NCI-H2227 treated with DMSO at 0.1 percent for 48 hours (cell line): ENCODE measurements around the gene INPP5J.
"Not testable (repeated sequence)": the region's sequence is repeated elsewhere in the genome, so short reads cannot be mapped to it uniquely, and the experiment has no call there.

Experiments
- DNase-seq: peaks from one replicate; lab custom pipeline; 2025; lab: John Stamatoyannopoulos, UW

Gene INPP5J

DNA sequence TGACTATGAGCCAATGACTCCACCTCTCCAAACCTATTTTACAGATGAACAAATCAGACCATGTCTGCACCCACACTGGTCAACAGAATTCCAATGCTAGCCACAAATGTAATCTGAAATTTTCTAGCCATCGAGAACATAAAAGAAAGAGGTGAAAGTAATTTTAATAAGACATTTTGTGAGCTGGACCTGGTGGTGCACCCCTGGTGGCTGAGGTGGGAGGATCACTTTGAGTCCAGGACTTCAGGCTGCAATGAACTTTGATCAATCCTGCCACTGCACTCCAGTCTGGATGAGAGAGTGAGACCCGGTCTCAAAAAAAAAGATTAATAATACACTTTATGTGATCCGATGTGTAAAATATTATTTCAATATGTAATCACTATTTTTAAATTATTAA, 27.8 kb downstream of the INPP5J start:
- DNase-seq: no peak

DNA sequence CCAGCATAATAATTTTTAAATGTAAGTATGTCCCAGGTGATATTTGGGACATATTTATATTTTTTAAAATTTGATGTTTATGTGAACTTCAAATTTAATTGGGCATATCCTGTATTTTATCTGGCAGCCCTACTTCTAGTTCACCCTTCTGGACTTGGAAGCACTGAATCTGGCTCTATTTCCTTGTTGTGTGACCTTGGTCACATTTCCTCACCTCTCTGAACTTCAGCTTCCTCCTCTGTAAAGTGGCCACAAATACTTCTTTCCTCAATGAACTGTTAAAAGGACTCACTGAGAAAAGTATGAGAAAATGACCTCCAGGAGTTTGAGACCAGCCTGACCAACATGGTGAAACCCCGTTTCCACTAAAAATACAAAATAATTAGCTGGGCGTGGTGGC, 29.1 kb downstream of the INPP5J start:
- DNase-seq: no peak

GRCh38 chr22:31153357-31153756, 30.6 kb downstream of the INPP5J start:
- DNase-seq: no peak

DNA sequence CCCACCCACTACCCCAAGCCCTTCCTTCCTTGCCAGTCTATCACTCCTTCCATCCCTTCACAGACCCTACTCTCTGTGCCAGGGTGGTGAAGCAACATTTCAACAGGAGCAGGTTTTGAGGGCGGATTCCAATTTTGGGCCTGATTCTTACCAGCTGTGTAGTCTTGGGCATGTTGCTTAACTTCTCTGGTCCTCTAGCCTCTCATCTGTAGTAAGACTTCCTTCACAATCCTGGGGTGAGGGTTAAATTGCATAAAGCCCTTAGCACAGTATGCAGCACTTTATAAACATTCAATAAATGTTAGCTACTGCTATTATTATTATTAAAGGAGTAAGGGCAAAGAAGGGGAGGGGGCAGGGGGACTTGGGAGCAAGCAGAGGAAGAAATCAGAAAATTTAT, 32.2 kb downstream of the INPP5J start:
- no peak for DNase-seq

DNA sequence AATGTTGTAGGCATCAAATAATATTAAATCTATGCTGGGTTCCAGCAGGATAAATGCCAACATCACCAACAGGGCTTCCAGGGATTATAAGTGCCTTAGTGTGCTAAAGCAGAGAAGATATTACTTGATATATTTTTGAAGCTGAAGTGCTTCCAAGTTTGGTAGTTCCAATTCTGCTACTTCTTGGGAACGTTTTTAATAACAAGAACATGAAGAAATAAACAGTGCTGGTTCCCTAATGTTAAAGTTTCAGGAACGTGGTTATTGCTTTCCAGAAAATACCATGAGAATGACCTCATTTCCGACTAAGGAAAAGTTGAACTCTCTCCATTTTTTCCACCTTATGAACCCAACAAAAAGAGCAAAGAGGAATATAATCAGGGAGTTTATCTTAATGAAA, 32.7 kb downstream of the INPP5J start:
- DNase-seq: no peak

DNA sequence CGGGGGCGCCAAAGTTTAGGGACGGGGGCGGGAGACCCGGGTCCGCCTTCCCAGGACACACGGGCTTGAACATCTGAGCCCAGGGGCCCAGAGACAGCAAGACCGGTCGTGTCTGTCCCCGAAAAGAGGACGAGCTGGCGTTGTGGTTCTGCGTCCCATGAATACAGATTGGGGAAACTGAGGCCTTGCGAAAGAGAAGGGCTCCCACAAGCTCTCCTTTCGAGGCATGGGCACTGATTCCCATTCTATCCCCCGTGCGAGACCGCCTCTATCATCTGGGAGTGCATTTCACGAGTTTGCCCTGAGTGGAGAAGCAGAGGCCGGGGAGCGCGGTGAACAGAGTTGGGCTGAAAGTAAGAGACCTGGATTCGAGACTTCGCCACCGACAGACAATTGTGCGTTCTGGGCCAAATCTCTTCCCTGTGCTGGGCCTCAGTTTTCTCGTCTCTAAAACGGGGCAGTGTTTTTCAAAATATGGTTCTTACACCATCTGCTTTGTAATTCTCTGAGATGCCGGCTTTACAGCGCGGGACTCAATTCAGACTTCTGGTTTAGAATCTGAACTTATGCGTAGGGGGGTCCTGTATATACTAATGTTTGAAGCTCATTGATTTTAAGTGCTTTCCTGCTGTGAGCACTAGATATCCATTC, 37.7 kb downstream of the INPP5J start:
- DNase-seq: no peak

GRCh38 chr22:31161386-31161785, 38.6 kb downstream of the INPP5J start:
- no peak for DNase-seq

GRCh38 chr22:31162015-31162765, 39.4 kb downstream of the INPP5J start:
- DNase-seq: no peak

DNA sequence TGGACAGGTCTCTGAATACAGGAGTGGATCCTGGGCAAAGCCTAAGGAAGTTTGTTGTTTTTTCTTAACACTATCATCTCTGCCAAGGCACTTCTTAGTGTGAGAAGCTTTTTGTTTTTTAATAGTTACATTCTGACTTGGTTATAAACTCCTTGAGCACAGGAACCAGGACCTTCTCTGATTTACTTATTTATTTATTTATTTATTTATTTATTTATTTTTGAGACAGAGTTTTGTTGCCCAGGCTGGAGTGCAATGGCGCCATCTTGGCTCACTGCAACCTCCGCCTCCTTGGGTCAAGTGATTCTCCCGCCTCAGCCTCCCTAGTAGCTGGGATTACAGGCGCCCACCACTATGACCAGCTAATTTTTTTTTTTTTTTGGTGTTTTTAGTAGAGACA, 48.2 kb downstream of the INPP5J start:
- no peak for DNase-seq

DNA sequence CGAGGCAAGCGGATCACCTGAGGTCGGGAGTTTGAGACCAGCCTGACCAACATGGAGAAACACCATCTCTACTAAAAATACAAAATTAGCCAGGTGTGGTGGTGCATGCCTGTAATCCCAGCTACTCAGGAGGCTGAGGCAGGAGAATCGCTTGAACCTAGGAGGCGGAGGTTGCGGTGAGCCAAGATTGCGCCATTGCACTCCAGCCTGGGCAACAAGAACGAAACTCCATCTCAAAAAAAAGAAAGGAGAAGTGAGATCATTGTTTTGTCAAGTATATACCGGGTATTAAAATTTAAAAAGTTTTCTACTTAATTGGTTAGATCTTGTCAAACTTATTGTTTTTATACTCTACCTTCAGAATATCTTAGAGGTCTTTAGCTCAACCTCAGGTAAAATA, 49.0 kb downstream of the INPP5J start:
- not testable (repeated sequence) for DNase-seq

DNA sequence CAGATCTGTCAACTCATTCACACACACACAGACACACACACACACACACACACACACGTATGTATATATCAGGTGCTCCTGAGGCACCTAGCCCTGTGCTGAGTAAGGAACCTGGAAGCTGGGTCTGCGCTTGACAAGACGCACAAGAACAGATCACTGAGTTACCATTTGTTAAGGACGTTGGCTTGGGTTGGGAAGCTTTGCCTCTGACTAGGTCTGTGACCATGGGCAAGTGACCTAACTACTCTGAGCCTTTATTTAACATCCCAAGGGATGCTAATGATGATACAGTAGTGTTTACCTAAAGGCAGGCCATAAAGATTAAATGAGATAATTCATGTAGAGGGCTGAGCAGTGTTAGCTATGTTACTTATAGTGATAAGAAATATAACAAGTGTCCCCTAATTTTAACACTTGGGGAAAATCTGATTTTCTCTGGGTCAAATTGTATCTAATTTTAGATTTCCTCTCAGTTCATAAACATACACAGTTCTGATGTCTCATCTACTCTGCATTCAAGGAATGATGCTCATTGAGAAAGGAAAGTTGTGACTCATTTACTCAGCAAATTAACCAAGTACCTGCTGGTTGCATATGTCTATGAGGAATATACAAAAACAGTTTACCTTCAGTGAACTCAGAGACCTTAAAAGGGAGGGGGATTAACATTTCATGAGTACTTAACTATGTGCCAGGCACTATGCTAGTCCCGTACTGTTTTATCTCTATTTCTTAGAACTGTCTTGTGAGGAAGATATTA, 50.8 kb downstream of the INPP5J start:
- DNase-seq: no peak

GRCh38 chr22:31176923-31177322, 54.2 kb downstream of the INPP5J start:
- DNase-seq: no peak

GRCh38 chr22:31177420-31178162, 54.8 kb downstream of the INPP5J start:
- no peak for DNase-seq

DNA sequence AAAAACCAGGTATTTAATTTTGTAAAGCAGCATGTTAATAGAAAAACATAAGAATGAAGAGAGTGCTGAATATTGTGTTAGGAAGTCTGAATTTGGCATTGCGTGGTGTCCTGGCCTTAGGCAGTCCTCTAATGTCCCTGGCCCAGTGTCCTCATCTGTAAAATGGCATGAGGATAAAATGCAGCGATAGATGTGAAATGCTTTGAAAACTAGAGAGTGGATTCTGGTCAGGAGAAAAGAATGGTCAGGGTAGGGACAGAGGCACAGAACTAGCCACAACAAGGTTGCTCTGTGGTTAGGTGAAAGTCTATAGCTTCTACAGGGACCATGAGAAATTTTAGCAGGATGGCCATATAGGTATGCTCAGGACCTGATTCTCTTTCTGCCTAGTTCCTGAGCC, 56.1 kb downstream of the INPP5J start:
- DNase-seq: no peak

GRCh38 chr22:31179345-31179744, 56.6 kb downstream of the INPP5J start:
- DNase-seq: no peak

GRCh38 chr22:31184015-31184414, 61.2 kb downstream of the INPP5J start:
- DNase-seq: no peak
